H9 (cell line): ENCODE measurements around the gene NKIRAS1. TPM values are rescaled to one million over a fixed set of nuclear protein-coding genes. Genes with fewer than 3 reads are reported as not detected.

Experiments used
- DNase-seq: peaks from one replicate; pipeline ENCODE4 v3.0.0-alpha.2; 2017
- H2AFZ ChIP-seq: one replicate; pipeline ENCODE4 v1.6.1; 2013; ENCODE audit warnings: mild to moderate bottlenecking, low read length, control low read depth, moderate library complexity
- H2AK5ac ChIP-seq: 2 replicates; pipeline ENCODE4 v1.6.1; 2013; ENCODE audit warnings: low read length, control low read depth, mixed read lengths; ENCODE audit not compliant: insufficient read length
- H2BK120ac ChIP-seq: one replicate; pipeline ENCODE4 v1.6.1; 2013; ENCODE audit warnings: low read depth, mild to moderate bottlenecking, low read length, control low read depth, inconsistent platforms; ENCODE audit not compliant: poor library complexity, severe bottlenecking
- H2BK12ac ChIP-seq: 2 replicates; pipeline ENCODE4 v1.6.1; 2013; ENCODE audit warnings: low read length, control low read depth, mixed read lengths, low read depth; ENCODE audit not compliant: insufficient read length
- H2BK15ac ChIP-seq: 2 replicates; pipeline ENCODE4 v1.6.1; 2013; ENCODE audit warnings: low read depth, low read length, control low read depth
- H2BK20ac ChIP-seq: one replicate; pipeline ENCODE4 v1.6.1; 2013; ENCODE audit warnings: low read depth, mild to moderate bottlenecking, low read length, control low read depth, inconsistent platforms; ENCODE audit not compliant: poor library complexity, severe bottlenecking
- H2BK5ac ChIP-seq: 2 replicates; pipeline ENCODE4 v1.6.1; 2013; ENCODE audit warnings: low read length, control low read depth, mixed read lengths; ENCODE audit not compliant: insufficient read length
- H3K14ac ChIP-seq: 2 replicates; pipeline ENCODE4 v1.6.1; 2013; ENCODE audit warnings: low read length, control low read depth; ENCODE audit not compliant: insufficient read depth
- H3K18ac ChIP-seq: 2 replicates; pipeline ENCODE4 v1.6.1; 2013; ENCODE audit warnings: low read depth, mild to moderate bottlenecking, mixed read lengths, low read length, control low read depth; ENCODE audit not compliant: insufficient read length
- H3K23ac ChIP-seq: 2 replicates; pipeline ENCODE4 v1.6.1; 2013; ENCODE audit warnings: low read length, control low read depth, mixed read lengths, low read depth; ENCODE audit not compliant: insufficient read length
- H3K23me2 ChIP-seq: 2 replicates; pipeline ENCODE4 v1.6.1; 2013; ENCODE audit warnings: low read depth, mild to moderate bottlenecking, mixed read lengths, low read length, control low read depth; ENCODE audit not compliant: insufficient read length, poor library complexity, severe bottlenecking
- H3K27ac ChIP-seq: 2 replicates; pipeline ENCODE4 v1.5.1; 2013; ENCODE audit warnings: low read length, control low read depth, mixed read lengths, low read depth; ENCODE audit not compliant: insufficient read length
- H3K27me3 ChIP-seq: 2 replicates; pipeline ENCODE4 v1.6.1; 2013; ENCODE audit warnings: low read length, control low read depth, inconsistent platforms; ENCODE audit not compliant: insufficient read depth
- H3K4ac ChIP-seq: 2 replicates; pipeline ENCODE4 v1.6.1; 2013; ENCODE audit warnings: low read depth, mild to moderate bottlenecking, control low read depth, inconsistent platforms, low read length, moderate library complexity
- H3K4me1 ChIP-seq: 2 replicates; pipeline ENCODE4 v1.6.1; 2013; ENCODE audit warnings: low read length, control low read depth, inconsistent platforms; ENCODE audit not compliant: insufficient read depth
- H3K4me2 ChIP-seq: 2 replicates; pipeline ENCODE4 v1.6.1; 2013; ENCODE audit warnings: low read length, control low read depth, mixed read lengths; ENCODE audit not compliant: insufficient read length, insufficient read depth
- H3K56ac ChIP-seq: 2 replicates; pipeline ENCODE4 v1.6.1; 2013; ENCODE audit warnings: low read depth, mild to moderate bottlenecking, mixed read lengths, low read length, control low read depth; ENCODE audit not compliant: insufficient read length
- H3K79me1 ChIP-seq: 2 replicates; pipeline ENCODE4 v1.6.1; 2013; ENCODE audit warnings: low read depth, mild to moderate bottlenecking, moderate library complexity, low read length, control low read depth, inconsistent platforms; ENCODE audit not compliant: insufficient read depth, poor library complexity, severe bottlenecking
- H3K79me2 ChIP-seq: 2 replicates; pipeline ENCODE4 v1.6.1; 2013; ENCODE audit warnings: low read length, control low read depth, inconsistent platforms; ENCODE audit not compliant: insufficient read depth
- H3K9ac ChIP-seq: 2 replicates; pipeline ENCODE4 v1.6.1; 2013; ENCODE audit warnings: low read length, control low read depth, mixed read lengths; ENCODE audit not compliant: insufficient read length; ENCODE audit errors: extremely low read depth
- H3K9me3 ChIP-seq: one replicate; pipeline ENCODE4 v1.6.1; 2013; ENCODE audit warnings: low read depth, low read length, inconsistent platforms; ENCODE audit not compliant: control insufficient read depth
- H3T11ph ChIP-seq: one replicate; pipeline ENCODE4 v1.6.1; 2013; ENCODE audit warnings: mild to moderate bottlenecking, low read length, control low read depth, inconsistent platforms
- H4K20me1 ChIP-seq: one replicate; pipeline ENCODE4 v1.6.1; 2013; ENCODE audit not compliant: control insufficient read depth, insufficient read length, insufficient read depth
- H4K5ac ChIP-seq: 2 replicates; pipeline ENCODE4 v1.6.1; 2013; ENCODE audit warnings: low read depth, mild to moderate bottlenecking, mixed read lengths, low read length, control low read depth; ENCODE audit not compliant: insufficient read length
- H4K8ac ChIP-seq: replicated peaks from 2 replicates; pipeline ENCODE4 v1.6.1; 2013; ENCODE audit warnings: low read length, control low read depth, mixed read lengths, low read depth; ENCODE audit not compliant: insufficient read length
- H4K91ac ChIP-seq: 2 replicates; pipeline ENCODE4 v1.6.1; 2013; ENCODE audit warnings: low read depth, mild to moderate bottlenecking, moderate library complexity, mixed read lengths, low read length, control low read depth; ENCODE audit not compliant: insufficient read length
- H3K27ac Mint-ChIP-seq, 3 experiments: 2 replicates in 2 of 3; 3 replicates in 1 of 3; pipeline ENCODE4 v1.8.0; 2020 to 2021; ENCODE audit warnings: mixed read lengths in 3 of 3, mild to moderate bottlenecking in 1 of 3, moderate library complexity in 1 of 3
- H3K27me3 Mint-ChIP-seq: 2 replicates; pipeline ENCODE4 v1.8.0; 2021; ENCODE audit warnings: low read depth, mild to moderate bottlenecking, moderate library complexity, mixed read lengths
- H3K36me3 Mint-ChIP-seq, 3 experiments: 2 replicates in 2 of 3; 3 replicates in 1 of 3; pipeline ENCODE4 v1.8.0; 2020 to 2021; ENCODE audit warnings: low read depth in 3 of 3, mixed read lengths in 3 of 3; ENCODE audit not compliant: insufficient read depth in 1 of 3
- H3K4me1 Mint-ChIP-seq, 2 experiments: 2 replicates each; pipeline ENCODE4 v1.8.0; 2020; ENCODE audit warnings: mixed read lengths in 2 of 2
- H3K4me3 Mint-ChIP-seq, 2 experiments: 2 replicates in 1 of 2; 3 replicates in 1 of 2; pipeline ENCODE4 v1.8.0; 2020 to 2021; ENCODE audit warnings: mild to moderate bottlenecking in 2 of 2, mixed read lengths in 2 of 2, moderate library complexity in 1 of 2
- H3K9me3 Mint-ChIP-seq, 2 experiments: 2 replicates in 1 of 2; 3 replicates in 1 of 2; pipeline ENCODE4 v1.8.0; 2020; ENCODE audit warnings: mild to moderate bottlenecking in 2 of 2, mixed read lengths in 2 of 2, moderate library complexity in 1 of 2
- WGBS: extraction: QIAGEN DNeasy Blood & Tissue Kit; methylation state at CpG from one replicate; pipeline ENCODE4 v1.1.7; 2013; ENCODE audit warnings: missing lambda C conversion rate, low lambda C conversion rate, mixed read lengths; ENCODE audit not compliant: insufficient read length; ENCODE audit errors: extremely low coverage; 5-methylcytosine and 5-hydroxymethylcytosine counted together
- total RNA-seq: library from RNA; stranded (reverse); gene quantifications from 2 replicates; pipeline ENCODE4 v1.2.1, GENCODE V29; 2021
- TF ChIP-seq, protein P1 (sequence below): fragments of 200-600 bp; sonication (generic); conservative IDR thresholded peaks from 3 replicates; pipeline ENCODE4 v1.8.0; 2021; ENCODE audit warnings: antibody characterized with exemption, mild to moderate bottlenecking

NKIRAS1 gene
- total RNA-seq, 1 experiment from 2014 or later = 6.1 TPM

DNA sequence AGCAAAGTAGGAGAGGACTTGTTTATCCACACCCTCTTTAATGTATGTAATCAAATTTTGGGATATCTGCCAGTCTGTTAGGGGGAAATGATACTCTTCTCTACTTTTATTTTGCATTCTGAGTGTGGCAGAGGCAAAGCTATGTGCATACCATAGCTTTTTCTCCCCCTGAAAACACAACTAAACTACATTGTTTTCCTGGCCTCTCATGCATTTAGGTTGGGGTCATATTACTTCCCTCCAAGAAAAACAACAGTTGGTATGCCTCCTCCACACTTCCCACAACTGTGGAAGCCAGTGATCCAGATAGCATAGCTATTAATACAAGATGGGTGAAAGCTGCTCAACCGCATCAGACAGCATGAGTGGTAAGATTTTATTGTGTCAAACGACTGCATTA lies 7.0 kb upstream of the NKIRAS1 start:
- no peak overlapping the region for H3K14ac ChIP-seq
- H2BK12ac ChIP-seq = no peak overlapping the region
- H3K27me3 ChIP-seq = no peaks in the 10 kb centered on the region
- no peaks in the 10 kb centered on the region for H3K23me2 ChIP-seq
- Mint-ChIP-seq H3K4me3 (no peak overlapping the region), H3K4me1 (peaks cover 13 to 21% of the 10 kb centered on the region in 2 experiments), H3K27ac (0 out of 7 replicates have a peak overlapping the region, but pooled peaks of 1 of the 3 experiments have one; percentile 50), H3K36me3 (peaks cover 15 to 29% (median 25%) of the 10 kb centered on the region in 3 experiments), H3K9me3 (no peaks in the 10 kb centered on the region), H3K27me3 (no peaks in the 10 kb centered on the region)
- H3K4me1 ChIP-seq = no peaks in the 10 kb centered on the region; the same call in 1 of the 2 replicates
- no peak overlapping the region for H2AK5ac ChIP-seq
- no peak overlapping the region for H3K23ac ChIP-seq
- H3T11ph ChIP-seq = no peak overlapping the region
- H4K91ac ChIP-seq = no peak overlapping the region
- no peaks in the 10 kb centered on the region for H3K79me1 ChIP-seq
- no peak overlapping the region for H4K8ac ChIP-seq
- H3K18ac ChIP-seq = no peak overlapping the region
- H3K9ac ChIP-seq = no peak overlapping the region
- no peak overlapping the region for H3K27ac ChIP-seq
- H4K5ac ChIP-seq = no peak overlapping the region
- no peak overlapping the region for H3K56ac ChIP-seq
- H2AFZ ChIP-seq = no peak overlapping the region
- H2BK15ac ChIP-seq = no peak overlapping the region
- no peak for DNase-seq
- H2BK5ac ChIP-seq = no peak overlapping the region
- TF ChIP-seq, protein P1, sequence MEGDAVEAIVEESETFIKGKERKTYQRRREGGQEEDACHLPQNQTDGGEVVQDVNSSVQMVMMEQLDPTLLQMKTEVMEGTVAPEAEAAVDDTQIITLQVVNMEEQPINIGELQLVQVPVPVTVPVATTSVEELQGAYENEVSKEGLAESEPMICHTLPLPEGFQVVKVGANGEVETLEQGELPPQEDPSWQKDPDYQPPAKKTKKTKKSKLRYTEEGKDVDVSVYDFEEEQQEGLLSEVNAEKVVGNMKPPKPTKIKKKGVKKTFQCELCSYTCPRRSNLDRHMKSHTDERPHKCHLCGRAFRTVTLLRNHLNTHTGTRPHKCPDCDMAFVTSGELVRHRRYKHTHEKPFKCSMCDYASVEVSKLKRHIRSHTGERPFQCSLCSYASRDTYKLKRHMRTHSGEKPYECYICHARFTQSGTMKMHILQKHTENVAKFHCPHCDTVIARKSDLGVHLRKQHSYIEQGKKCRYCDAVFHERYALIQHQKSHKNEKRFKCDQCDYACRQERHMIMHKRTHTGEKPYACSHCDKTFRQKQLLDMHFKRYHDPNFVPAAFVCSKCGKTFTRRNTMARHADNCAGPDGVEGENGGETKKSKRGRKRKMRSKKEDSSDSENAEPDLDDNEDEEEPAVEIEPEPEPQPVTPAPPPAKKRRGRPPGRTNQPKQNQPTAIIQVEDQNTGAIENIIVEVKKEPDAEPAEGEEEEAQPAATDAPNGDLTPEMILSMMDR = no peak
- H3K4ac ChIP-seq = no peak overlapping the region
- no peak overlapping the region for H2BK20ac ChIP-seq
- no peaks in the 10 kb centered on the region for H3K9me3 ChIP-seq
- no peaks in the 10 kb centered on the region for H3K79me2 ChIP-seq
- no CpG with 5 or more reads among the region's 2 CpGs for WGBS
- no peak overlapping the region for H2BK120ac ChIP-seq
- no peaks in the 10 kb centered on the region for H4K20me1 ChIP-seq
- H3K4me2 ChIP-seq = no peak overlapping the region
